Naive thymus-derived CD4-positive, alpha-beta T cell (primary cell): ENCODE measurements around the gene IRX4. TPM values are rescaled to one million over a fixed set of nuclear protein-coding genes. Genes with fewer than 3 reads are reported as not detected.

Source experiments
- ATAC-seq: fragments of 150-1000 bp; cut with Tn5 transposase; 2 replicates; pipeline ENCODE4 v1.10.0; 2021; ENCODE audit warnings: mild to moderate bottlenecking, moderate library complexity
- CTCF ChIA-PET: fragments of 350-600 bp; sonication (Branson Sonifier 250); formaldehyde crosslinking; loops from one replicate; lab custom pipeline; 2021; ENCODE audit warnings: antibody characterized with exemption; lab: Charles Lee
- POLR2A ChIA-PET: fragments of 350-600 bp; sonication (Branson Sonifier 250); formaldehyde crosslinking; loops from one replicate; lab custom pipeline; 2021; ENCODE audit warnings: antibody characterized with exemption, inconsistent platforms; lab: Charles Lee
- DNase-seq, 9 donors: peaks; one replicate each; pipeline versions ENCODE4 v3.0.0 to v3.0.0-alpha.2; 2020 to 2022; ENCODE audit warnings: mixed read lengths in 1 of 9
- H3K27ac ChIP-seq: one replicate; pipeline ENCODE4 v1.7.0; 2013; ENCODE audit warnings: mild to moderate bottlenecking, low read depth, low read length, moderate library complexity
- H3K27me3 ChIP-seq, 2 donors: one replicate each; pipeline ENCODE4 v1.7.0; 2013; ENCODE audit warnings: low read length in 2 of 2, mild to moderate bottlenecking in 2 of 2, moderate library complexity in 2 of 2; ENCODE audit not compliant: control insufficient read depth in 2 of 2, insufficient read depth in 2 of 2
- H3K36me3 ChIP-seq, 3 experiments: 1 replicate in 2 of 3; 2 replicates in 1 of 3; pipeline ENCODE4 v1.7.0; 2013; ENCODE audit warnings: low read length in 3 of 3, mild to moderate bottlenecking in 3 of 3, moderate library complexity in 1 of 3; ENCODE audit not compliant: insufficient read depth in 3 of 3, control insufficient read depth in 2 of 3
- H3K4me1 ChIP-seq, 2 donors: one replicate each; pipeline ENCODE4 v1.7.0; 2013; ENCODE audit warnings: low read length in 2 of 2, mild to moderate bottlenecking in 2 of 2, moderate library complexity in 1 of 2; ENCODE audit not compliant: control insufficient read depth in 2 of 2, insufficient read depth in 2 of 2
- H3K4me3 ChIP-seq: 2 replicates; pipeline ENCODE4 v1.7.0; 2013; ENCODE audit warnings: mild to moderate bottlenecking, low read length
- H3K9me3 ChIP-seq, 3 experiments: 1 replicate in 2 of 3; 2 replicates in 1 of 3; pipeline ENCODE4 v1.7.0; 2013; ENCODE audit warnings: low read length in 3 of 3; ENCODE audit not compliant: control insufficient read depth in 2 of 3
- H3K27ac Mint-ChIP-seq, 9 donors: one replicate each; pipeline ENCODE4 v1.8.0; 2020 to 2022; ENCODE audit warnings: mixed read lengths in 9 of 9, mild to moderate bottlenecking in 8 of 9, moderate library complexity in 5 of 9, inconsistent platforms in 2 of 9
- H3K27me3 Mint-ChIP-seq, 5 donors: one replicate each; pipeline ENCODE4 v1.8.0; 2021 to 2022; ENCODE audit warnings: mixed read lengths in 5 of 5, mild to moderate bottlenecking in 1 of 5
- H3K36me3 Mint-ChIP-seq, 5 donors: one replicate each; pipeline ENCODE4 v1.8.0; 2020 to 2022; ENCODE audit warnings: mixed read lengths in 5 of 5, mild to moderate bottlenecking in 3 of 5, inconsistent platforms in 1 of 5
- H3K4me1 Mint-ChIP-seq, 7 donors: one replicate each; pipeline ENCODE4 v1.8.0; 2020 to 2022; ENCODE audit warnings: mixed read lengths in 7 of 7, mild to moderate bottlenecking in 3 of 7, inconsistent platforms in 1 of 7
- H3K4me3 Mint-ChIP-seq, 10 donors: one replicate each; pipeline ENCODE4 v1.8.0; 2020 to 2022; ENCODE audit warnings: mild to moderate bottlenecking in 10 of 10, mixed read lengths in 10 of 10, moderate library complexity in 6 of 10, inconsistent platforms in 2 of 10
- H3K9me3 Mint-ChIP-seq, 11 donors: one replicate each; pipeline ENCODE4 v1.8.0; 2020 to 2022; ENCODE audit warnings: mixed read lengths in 11 of 11, mild to moderate bottlenecking in 4 of 11, inconsistent platforms in 1 of 11, moderate library complexity in 1 of 11
- intact Hi-C, 2 donors: fragments of 100-400 bp; cut with micrococcal nuclease; formaldehyde crosslinking; loops; one replicate each; pipeline ENCODE4 v1.15.1; 2023
- polyA plus RNA-seq, 2 donors: library from polyadenylated mRNA; unstranded; fragments of 300-500 nt; fragmentation: Illumina TruSeq; gene quantifications; one replicate each; pipeline ENCODE4 v1.2.3, GENCODE V29; 2021
- total RNA-seq, 6 experiments: library from RNA in 5 of 6; stranded (reverse) in 5 of 6; gene quantifications; 1 replicate in 5 of 6; 2 replicates in 1 of 6; pipeline ENCODE4 v1.2.3 and lab custom pipeline; 2021 to 2026

IRX4 gene
- total and polyA plus RNA-seq, 7 experiments from 2014 or later, result not detected

DNA sequence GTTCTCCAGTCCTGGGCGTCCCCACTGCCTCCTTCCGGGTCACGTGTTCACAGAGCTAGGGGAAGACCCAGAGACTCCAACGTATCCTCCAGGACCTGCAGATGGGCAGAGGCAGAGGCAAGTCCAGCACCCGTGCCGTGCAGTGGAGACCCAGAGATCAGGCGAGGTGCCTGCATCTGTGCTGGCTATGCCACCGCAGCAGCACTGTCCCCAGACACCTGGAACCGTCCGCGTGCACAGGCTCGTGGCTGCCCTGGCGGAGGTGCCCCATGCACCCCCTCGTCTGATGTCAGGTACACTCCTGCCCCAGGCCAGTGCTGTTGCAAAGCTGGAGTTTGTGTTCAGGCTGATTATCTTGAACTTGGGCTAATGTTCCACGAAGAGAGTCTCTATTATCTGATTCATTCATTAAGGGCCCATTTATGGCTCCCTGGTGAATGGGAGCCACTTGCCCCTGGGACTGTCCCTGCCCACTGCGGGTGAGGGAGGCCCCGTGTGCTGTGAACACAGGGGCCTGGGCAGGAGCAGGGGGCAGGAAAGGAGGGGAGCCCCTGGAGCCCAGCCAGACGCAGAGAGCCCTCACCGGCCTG, 13.7 kb downstream of the IRX4 start:
- Histone ChIP-seq H3K4me1 (no peaks in the 10 kb centered on the region), H3K36me3 (no peaks in the 10 kb centered on the region), H3K9me3 (no peaks in the 10 kb centered on the region), H3K27me3 (peaks cover 2 to 4% of the 10 kb centered on the region in 2 donors), H3K4me3 (no peak overlapping the region), H3K27ac (no peak overlapping the region)
- no peaks in the 10 kb centered on the region for H3K9me3 Mint-ChIP-seq
- H3K27me3 Mint-ChIP-seq, result peaks cover 13 to 51% (median 19%) of the 10 kb centered on the region in 5 donors
- H3K27ac Mint-ChIP-seq, result no peak overlapping the region
- H3K36me3 Mint-ChIP-seq, result no peaks in the 10 kb centered on the region
- intact Hi-C loops, result no loop called here
- no peaks in the 10 kb centered on the region for H3K4me1 Mint-ChIP-seq
- no peak overlapping the region for H3K4me3 Mint-ChIP-seq
- ChIA-PET POLR2A (no interaction called here), CTCF (no interaction called here)
- no peak for ATAC-seq
- no peak for DNase-seq

DNA sequence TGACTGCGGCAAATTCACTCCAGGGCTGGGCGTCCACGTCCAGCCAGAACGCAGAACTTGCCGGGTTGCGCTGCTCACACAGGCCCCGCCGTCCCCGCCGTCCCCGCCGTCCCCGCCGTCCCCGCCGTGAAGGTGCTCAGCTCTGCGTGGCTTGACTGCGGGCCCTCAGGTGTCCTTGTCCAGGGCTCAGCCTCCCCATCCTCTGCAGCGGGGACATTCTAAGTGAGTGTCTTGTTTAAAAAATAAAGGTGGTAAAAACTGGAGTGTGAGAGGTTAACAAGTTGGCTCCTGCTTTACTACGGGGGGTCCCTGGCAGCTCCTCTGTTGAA, 14.9 kb downstream of the IRX4 start:
- Histone ChIP-seq H3K9me3 (no peaks in the 10 kb centered on the region), H3K36me3 (no peaks in the 10 kb centered on the region), H3K4me3 (no peak overlapping the region), H3K27me3 (peaks cover 0 to 2% of the 10 kb centered on the region in 2 donors), H3K27ac (no peak overlapping the region), H3K4me1 (no peaks in the 10 kb centered on the region)
- POLR2A ChIA-PET, result no interaction called here
- Mint-ChIP-seq H3K4me1 (no peaks in the 10 kb centered on the region), H3K9me3 (no peaks in the 10 kb centered on the region), H3K36me3 (no peaks in the 10 kb centered on the region), H3K27ac (no peak overlapping the region), H3K27me3 (peaks cover 2 to 43% (median 12%) of the 10 kb centered on the region in 5 donors), H3K4me3 (no peak overlapping the region)
- intact Hi-C loops, result no loop called here
- DNase-seq (no peak), ATAC-seq (no peak)
- CTCF ChIA-PET, result no interaction called here

DNA sequence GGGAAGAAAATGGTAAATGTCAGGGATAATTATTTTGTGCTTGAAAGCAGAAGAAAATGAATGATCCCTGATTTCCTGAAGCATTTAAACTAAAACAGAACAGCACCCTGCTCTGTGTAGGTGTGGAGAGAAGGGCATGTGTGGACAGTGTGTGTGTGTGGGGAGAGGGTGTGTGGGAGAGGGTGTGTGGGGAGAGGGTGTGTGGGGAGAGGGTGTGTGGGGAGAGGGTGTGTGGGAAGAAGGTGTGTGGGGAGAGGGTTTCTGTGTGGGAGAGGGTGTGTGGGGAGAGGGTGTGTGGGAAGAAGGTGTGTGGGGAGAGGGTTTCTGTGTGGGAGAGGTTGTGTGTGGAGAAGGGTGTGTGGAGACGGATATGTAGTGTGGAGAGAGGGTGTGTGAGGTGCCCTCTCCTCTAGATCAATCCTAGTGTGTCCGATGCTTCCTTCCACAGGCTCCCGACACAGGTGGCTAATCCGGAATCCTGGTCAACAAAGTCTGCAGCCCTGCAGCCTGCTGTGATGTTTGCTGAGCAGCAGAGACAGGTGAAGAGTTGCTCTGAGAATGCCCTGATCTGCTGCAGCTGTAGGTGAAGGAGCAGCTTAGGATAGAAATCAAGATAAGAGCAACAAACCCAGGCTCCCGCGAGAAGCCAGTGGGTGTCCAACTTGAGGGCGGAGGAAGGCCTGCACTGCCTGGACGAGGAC, 15.5 kb downstream of the IRX4 start:
- Histone ChIP-seq H3K27me3 (no peaks in the 10 kb centered on the region), H3K9me3 (no peaks in the 10 kb centered on the region), H3K36me3 (no peaks in the 10 kb centered on the region), H3K27ac (no peak overlapping the region), H3K4me1 (no peaks in the 10 kb centered on the region), H3K4me3 (no peak overlapping the region)
- Mint-ChIP-seq H3K27ac (no peak overlapping the region), H3K4me1 (no peaks in the 10 kb centered on the region), H3K9me3 (no peaks in the 10 kb centered on the region), H3K36me3 (no peaks in the 10 kb centered on the region), H3K4me3 (no peak overlapping the region), H3K27me3 (peaks cover 0 to 40% (median 9%) of the 10 kb centered on the region in 5 donors)
- no peak for ATAC-seq
- intact Hi-C loops, result no loop called here
- ChIA-PET POLR2A (no interaction called here), CTCF (no interaction called here)
- no peak for DNase-seq

DNA sequence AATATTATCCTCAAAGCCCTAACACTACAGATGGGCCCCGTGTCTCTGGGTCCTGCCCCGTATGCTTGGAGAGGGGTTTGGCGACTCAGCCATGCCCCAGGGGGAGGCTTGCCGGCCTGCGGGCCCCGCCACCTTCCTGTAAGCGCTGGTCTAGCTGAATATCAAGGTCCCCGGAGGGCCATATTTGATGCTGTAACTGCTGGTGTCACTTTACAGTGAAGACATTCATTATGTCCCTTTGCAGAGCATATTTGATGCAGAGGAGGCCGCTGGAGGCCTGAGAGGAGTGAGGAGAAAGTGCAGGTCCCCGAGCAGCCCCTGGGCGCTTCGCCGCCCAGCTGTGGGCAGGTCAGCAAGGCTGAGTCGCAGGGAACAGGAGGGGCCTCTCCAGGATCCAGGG, 16.8 kb downstream of the IRX4 start:
- Histone ChIP-seq H3K4me1 (no peaks in the 10 kb centered on the region), H3K27me3 (no peaks in the 10 kb centered on the region), H3K36me3 (no peaks in the 10 kb centered on the region), H3K9me3 (no peaks in the 10 kb centered on the region), H3K4me3 (no peak overlapping the region), H3K27ac (no peak overlapping the region)
- no peaks in the 10 kb centered on the region for H3K4me1 Mint-ChIP-seq
- H3K27me3 Mint-ChIP-seq, result peaks cover 0 to 40% (median 9%) of the 10 kb centered on the region in 5 donors
- ChIA-PET CTCF (no interaction called here), POLR2A (interaction anchor here (0.6 kb wide), 1 partner anchor 611 kb away, joined by 3 read pairs; no protein-coding TSS in a partner anchor)
- H3K36me3 Mint-ChIP-seq, result no peaks in the 10 kb centered on the region
- no peak overlapping the region for H3K27ac Mint-ChIP-seq
- intact Hi-C loops, result no loop called here
- H3K9me3 Mint-ChIP-seq, result no peaks in the 10 kb centered on the region
- ATAC-seq (no peak), DNase-seq (no peak)
- H3K4me3 Mint-ChIP-seq, result no peak overlapping the region

DNA sequence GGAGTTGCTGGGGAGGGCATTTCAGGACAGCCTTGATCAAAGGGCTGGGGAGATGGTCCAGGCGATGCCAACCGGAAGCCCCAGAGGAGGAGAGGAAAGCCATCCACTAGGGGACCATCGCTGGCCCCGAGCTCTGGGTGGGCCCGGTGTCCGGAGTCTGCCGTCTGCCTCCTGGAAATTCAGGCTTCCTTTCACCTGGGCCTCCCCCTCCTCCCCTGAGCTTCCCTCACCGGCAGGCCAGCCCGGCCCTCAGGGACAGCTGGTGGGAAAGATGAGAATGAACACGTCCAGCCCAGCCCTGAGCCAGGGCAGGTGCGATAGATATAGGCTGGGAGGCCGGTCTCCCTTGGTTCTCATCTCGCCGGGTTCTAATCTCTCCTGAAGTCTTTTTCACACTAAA, 17.2 kb downstream of the IRX4 start:
- H3K36me3 Mint-ChIP-seq, result no peaks in the 10 kb centered on the region
- intact Hi-C loops, result no loop called here
- no peaks in the 10 kb centered on the region for H3K9me3 ChIP-seq
- peaks cover 0 to 40% (median 9%) of the 10 kb centered on the region in 5 donors for H3K27me3 Mint-ChIP-seq
- DNase-seq, result no peak
- no peaks in the 10 kb centered on the region for H3K9me3 Mint-ChIP-seq
- ChIA-PET POLR2A (interaction anchor here (0.6 kb wide), 1 partner anchor 610 kb away, joined by 3 read pairs; no protein-coding TSS in a partner anchor), CTCF (no interaction called here)
- no peak overlapping the region for H3K4me3 ChIP-seq
- ATAC-seq, result no peak
- no peaks in the 10 kb centered on the region for H3K36me3 ChIP-seq
- no peak overlapping the region for H3K27ac ChIP-seq
- no peak overlapping the region for H3K27ac Mint-ChIP-seq
- H3K27me3 ChIP-seq, result no peaks in the 10 kb centered on the region
- H3K4me3 Mint-ChIP-seq, result no peak overlapping the region
- no peaks in the 10 kb centered on the region for H3K4me1 ChIP-seq
- no peaks in the 10 kb centered on the region for H3K4me1 Mint-ChIP-seq

DNA sequence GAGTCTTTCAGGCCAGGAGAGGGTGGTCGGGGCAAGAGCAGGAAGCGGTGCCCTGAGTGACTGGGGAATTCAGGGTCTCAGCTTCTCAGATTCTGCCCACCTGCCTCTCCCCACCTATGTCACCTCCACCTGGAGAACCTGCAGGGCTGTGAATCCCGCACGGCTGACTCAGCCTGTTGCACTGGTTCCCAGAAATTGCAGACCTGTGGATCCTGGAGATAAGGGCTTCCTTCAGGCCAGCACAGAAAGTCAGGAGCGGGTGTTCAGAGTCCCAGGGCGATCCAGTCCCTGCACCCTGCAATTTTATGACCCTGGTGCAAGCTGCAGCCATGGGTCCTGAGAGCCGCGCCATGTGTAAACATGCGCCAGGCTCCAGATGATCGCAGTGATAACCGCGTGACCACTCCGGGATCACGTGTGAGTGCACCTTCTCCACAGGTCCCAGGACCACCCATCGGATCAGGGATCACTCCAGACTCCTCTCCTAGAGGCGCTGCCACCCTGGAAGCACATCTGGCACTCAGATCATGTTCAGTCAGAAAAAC, 17.8 kb downstream of the IRX4 start:
- Histone ChIP-seq H3K4me1 (no peaks in the 10 kb centered on the region), H3K9me3 (no peaks in the 10 kb centered on the region), H3K36me3 (no peaks in the 10 kb centered on the region), H3K27me3 (no peaks in the 10 kb centered on the region), H3K4me3 (no peak overlapping the region), H3K27ac (no peak overlapping the region)
- ChIA-PET POLR2A (no interaction called here), CTCF (no interaction called here)
- Mint-ChIP-seq H3K4me3 (no peak overlapping the region), H3K4me1 (no peaks in the 10 kb centered on the region), H3K27me3 (peaks cover 0 to 40% (median 9%) of the 10 kb centered on the region in 5 donors), H3K36me3 (no peaks in the 10 kb centered on the region), H3K27ac (no peak overlapping the region), H3K9me3 (no peaks in the 10 kb centered on the region)
- intact Hi-C loops, result no loop called here
- no peak for ATAC-seq
- DNase-seq, result no peak

DNA sequence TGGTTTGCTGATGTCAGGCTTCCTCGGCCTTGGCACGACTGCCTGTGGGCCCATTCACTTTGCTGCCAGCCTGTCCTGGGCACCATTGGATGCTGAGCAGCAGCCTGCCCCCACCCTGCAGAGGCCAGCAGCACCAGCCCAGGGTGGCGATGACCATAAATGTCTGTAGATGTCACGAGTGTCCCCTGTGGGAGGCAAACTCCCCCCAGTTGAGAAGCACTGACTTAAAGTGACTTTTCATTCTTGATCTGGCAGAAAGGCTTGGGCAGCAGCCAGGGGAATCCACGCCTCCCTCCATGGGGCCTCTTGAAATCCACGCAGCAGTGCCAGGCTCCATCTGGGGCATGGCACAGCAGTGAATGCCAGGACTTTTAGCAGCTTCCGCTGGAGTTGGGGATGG, 21.8 kb downstream of the IRX4 start:
- H3K4me1 Mint-ChIP-seq, result no peaks in the 10 kb centered on the region
- H3K4me1 ChIP-seq, result no peaks in the 10 kb centered on the region
- H3K4me3 Mint-ChIP-seq, result no peak overlapping the region
- H3K9me3 Mint-ChIP-seq, result no peaks in the 10 kb centered on the region
- peaks cover 2 to 22% (median 9%) of the 10 kb centered on the region in 5 donors for H3K27me3 Mint-ChIP-seq
- intact Hi-C loops, result no loop called here
- no peak overlapping the region for H3K4me3 ChIP-seq
- H3K36me3 ChIP-seq, result no peaks in the 10 kb centered on the region
- no peak overlapping the region for H3K27ac ChIP-seq
- POLR2A ChIA-PET, result no interaction called here
- no peaks in the 10 kb centered on the region for H3K9me3 ChIP-seq
- no peaks in the 10 kb centered on the region for H3K36me3 Mint-ChIP-seq
- H3K27me3 ChIP-seq, result no peaks in the 10 kb centered on the region
- no peak overlapping the region for H3K27ac Mint-ChIP-seq
- CTCF ChIA-PET, result interaction anchor here (0.6 kb wide), 1 partner anchor 584 kb away, joined by 3 read pairs; no protein-coding TSS in a partner anchor
- no peak for DNase-seq
- no peak for ATAC-seq
